GM19043 (cell line): Measurements from ENCODE around the gene VPS51.
"Not testable (repeated sequence)": the region's sequence is repeated elsewhere in the genome, so short reads cannot be mapped to it uniquely, and the experiment has no call there.

ENCODE experiments used
- ATAC-seq: cut with Tn5 transposase; IDR thresholded peaks from one replicate; pipeline ENCODE4 v1.9.1; 2021; ENCODE audit warnings: low read depth; ENCODE audit not compliant: unreplicated experiment

VPS51 gene

DNA sequence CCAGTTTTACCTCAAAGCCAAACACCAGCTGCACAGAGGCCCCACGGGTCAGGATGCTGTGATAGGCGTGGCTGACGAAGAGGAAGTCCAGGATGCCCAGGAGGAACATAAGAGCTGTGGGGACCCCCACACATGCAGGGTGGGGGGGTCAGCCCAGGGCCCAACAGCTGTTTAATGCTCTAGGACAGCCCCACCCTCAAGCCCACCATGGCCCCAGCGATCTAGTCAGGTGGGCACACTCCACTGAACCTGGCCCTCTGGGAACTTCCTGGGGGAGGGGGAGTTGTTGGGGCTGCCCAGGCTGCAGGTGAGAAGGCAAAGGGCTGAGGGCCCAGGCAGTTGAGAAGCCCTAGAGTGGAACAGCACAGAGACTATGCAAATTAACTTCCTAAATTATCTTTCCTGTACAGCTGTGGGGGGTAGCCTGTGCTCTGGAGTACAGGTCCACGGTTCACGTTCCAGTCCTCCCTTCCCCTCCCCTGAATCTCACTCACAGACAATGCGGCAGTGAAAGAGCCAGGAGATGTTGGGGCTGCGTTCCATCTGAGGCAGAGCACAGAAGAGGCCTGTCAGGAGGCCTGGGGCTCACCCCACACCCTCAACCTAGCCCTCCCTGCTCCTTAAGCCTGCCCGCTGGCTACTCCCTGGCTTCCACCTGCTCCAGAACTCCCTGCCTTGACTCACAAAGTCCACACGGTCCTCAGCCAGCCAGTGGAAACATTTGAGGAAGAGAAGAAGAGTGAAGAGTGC lies 36.4 kb downstream of the VPS51 start:
- ATAC-seq, result no peak

DNA sequence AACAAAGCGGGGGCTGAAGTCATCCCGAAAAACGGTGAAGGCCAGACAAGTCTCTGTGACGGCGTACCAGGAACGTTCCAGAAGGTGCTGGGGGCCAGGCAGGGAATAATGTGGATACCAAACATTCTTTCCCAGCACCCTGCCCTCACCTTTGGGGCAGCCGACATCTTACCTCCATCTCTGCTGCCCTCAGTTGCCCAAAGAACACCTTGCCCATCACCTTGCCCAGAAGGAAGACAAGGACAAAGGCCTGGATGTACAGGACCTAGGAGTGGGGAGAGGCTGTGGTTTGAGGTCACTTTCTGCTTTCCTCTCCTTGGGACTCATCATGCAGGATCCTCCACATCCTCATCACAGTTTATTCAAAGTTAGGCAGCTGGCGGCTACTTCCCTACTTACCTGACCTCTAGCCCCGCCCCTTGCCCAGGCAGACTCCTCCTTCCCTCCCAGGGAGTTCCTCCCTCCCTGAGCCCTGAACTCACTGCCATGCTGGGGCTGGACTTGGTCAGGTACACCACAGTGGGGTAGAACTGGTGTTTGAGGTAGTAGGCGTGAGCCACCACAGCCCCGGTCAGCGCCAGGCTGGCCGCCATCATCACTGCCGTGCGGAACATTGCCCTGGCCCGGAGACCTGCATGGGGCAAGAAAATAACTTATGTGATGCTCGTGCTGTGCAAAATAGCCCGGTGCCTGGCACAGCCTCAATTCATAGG lies 37.1 kb downstream of the VPS51 start:
- no peak for ATAC-seq

DNA sequence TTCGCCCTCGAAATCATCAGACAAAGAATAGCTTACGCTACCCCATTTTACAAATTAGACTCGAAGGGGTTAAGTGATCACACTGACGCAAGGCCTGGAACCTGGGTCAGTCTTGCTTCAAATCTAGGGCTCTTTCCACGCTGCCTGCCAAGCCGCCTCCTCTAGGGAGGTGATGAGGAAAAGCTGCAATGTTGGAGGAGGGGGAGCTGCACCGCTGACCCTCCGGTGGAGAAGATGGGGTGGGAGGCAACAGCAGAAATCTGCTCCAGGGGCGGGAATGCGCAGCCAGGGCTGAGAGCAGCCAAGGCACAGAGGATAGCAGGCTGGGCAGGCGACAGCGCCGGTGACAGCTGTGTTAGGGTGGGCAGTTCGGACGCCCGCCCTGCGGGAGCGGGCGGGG lies 37.7 kb downstream of the VPS51 start:
- ATAC-seq, result no peak

DNA sequence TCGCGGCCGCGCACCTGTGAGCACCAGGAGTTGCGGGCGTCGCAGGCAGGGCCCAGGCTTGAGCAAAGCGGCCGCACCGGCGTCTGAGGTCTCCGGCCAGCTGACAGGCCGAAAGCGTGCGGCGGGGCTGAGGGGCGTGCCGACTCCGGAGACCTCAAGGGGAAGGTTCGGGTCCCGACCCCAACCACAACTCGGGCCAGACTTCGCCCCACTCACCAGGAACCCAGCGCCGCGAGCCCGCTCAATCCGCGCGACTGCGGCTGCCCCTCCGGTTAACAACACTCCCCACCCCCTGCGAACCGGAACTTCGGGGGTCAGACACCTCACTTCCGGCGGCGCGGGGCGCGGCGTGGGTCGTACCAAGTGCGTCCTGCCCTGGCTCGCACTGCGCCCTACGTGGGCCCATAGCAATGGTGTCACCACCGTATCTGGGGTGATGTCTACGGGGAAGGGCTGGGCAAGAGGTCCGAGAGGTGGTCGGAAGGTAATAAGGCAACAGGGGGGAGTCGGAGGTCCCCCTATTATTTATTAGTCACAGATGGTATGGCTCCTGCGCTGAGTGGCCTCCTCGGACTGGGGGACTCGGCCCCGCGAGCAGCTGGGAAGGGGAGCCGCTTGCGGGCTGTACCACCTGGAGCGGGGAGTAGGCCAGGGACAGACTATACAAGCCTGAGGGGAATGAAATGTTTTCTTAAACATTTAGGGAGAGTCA lies 38.4 kb downstream of the VPS51 start, which contains the start of gene SYVN1:
Gene SYVN1, minus strand, starts transcription at position 280 of the 712 bp plus-strand sequence. CDS start 918 bp downstream, outside the sequence.
- peak; percentile 44 for ATAC-seq

DNA sequence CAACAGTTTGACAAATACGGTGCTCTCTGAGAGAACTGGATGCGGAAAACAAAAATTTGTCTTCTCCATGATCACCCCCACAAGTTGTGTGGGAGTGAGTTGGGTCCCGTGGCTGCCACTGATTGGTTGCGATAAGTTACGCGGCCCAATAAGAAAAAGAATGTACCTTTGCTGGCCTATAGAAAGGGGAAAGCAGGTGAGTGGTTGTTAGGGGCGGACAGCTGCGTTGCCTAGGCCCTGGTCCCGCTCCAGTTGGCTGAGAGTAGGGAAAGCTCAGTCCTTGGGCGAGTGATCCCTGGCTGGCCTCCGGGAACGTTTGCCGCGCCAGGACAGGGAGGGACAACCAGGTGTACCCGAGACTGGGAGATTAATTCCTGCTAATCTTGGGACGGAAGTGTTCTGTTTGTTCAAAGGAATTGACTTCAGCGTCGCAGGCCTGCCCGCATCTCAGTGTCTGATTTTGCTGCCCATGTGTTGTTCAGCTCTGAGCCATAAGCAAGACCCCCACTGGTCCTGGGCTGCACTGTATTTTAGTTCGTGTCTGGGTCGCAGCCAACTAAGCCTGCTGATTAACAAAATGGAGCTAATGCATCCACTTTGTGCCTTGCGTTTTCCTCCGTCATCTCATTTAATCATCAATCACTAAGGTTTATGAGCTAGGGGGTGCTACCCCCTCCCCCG lies 39.1 kb downstream of the VPS51 start:
- ATAC-seq, result peak; percentile 62

DNA sequence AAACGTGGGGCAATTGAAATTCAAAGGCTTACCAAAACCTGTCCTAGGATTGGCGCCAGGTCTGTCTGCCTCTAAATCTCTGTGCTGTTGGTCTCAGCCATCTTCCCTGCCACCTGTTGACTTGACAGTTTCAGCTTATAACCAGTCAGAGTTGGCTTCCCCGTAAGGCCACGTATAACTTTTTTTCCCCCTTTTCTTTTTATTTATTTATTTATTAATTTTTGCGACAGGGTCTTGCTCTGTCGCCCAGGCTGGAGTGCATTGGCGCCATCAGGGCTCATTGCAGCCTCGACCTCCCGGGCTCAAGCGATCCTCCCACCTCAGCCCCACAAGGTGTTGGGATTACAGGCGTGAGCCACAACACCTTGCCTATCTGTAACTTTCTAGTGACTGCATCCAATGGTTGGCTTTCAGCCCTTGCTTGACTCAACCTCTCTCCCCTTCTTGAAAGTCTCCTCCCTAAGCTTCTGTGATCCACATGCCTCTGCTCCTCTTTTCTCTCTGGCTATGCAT lies 39.7 kb downstream of the VPS51 start:
- ATAC-seq, result no peak

DNA sequence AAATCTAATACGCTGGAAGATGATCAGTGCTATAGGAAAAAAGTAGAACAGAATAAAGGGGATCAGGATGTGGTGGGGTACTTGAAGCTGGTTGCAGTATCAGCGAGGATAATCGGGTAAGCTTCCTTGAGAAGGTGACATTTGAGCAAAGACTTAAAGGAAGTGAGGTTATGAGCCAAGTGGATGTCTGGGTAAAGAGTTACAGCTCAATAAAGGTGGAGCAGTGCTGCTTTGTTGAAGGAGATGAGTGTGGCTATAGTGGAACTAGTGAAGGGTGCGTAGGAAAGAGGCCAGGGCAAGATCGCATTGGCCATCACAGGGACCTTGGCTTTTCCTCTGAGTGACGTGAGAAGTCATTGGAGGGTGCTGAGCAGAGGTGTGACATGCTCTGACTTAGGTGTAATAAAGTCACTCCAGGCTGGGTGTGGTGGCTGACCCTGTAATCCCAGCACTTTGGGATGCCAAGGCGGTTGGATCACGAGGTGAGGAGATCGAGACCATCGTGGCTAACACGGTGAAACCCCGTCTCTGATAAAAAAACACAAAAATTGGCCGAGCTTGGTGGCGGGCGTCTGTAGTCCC lies 40.6 kb downstream of the VPS51 start:
- no peak for ATAC-seq

DNA sequence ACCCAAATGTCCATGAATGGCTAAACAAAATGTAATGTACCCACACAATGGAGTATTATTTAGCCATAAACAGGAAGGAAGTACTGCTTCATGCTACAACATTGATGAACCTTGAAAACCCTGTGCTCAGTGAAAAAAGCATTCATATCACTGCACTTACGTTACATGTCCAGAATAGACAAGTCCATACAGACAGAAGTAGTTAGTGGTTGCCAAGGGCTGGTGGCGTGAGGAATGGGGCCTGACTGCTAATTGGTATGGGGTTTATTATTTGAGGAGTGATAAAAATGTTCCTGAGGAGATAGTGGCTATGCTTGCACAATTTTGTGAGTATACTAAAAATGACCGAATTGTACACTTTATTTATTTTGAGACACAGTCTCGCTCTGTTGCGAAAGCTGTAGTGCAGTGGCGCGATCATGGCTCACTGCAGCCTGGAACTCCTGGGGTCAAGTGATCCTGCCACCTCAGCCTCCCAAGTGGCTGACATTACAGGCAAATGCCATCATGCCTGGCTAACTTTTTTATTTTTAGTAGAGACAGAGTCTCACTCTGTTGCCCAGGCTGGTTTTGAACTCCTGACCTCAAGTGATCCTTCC lies 46.0 kb downstream of the VPS51 start:
- no peak for ATAC-seq

DNA sequence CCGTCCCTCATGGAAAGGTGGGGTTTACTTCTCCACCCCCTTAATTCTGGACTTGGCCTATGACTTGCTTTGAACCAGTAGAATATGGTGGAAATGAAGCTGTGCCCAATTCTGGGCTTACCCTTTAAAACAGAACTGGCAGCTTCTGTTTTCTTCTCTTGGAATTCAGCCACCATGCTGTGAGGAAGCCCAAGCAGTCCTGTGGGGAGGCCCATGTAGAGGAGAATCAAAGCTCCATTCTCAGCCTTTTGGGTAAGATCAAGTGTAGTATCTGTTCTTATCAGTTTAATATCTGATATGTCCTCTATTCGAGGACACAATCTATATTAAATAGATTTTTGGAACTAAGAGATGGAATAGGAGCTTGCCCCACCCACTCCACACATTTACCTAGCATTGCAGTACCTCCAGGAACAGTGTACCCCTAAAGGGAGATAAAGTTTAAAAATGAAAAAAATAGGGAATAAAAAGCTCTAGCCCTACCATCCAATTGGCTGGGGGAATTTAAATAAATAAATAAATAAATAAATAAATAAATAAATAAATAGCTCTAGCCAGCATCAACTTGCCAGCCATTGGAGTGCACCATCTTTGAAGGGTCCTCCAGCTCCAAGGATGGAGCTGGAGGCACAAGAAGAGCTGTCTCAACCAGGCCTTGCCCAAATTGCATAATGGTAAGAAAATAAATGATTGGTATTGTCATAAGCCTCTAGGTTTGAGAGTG lies 51.5 kb downstream of the VPS51 start:
- no peak for ATAC-seq

DNA sequence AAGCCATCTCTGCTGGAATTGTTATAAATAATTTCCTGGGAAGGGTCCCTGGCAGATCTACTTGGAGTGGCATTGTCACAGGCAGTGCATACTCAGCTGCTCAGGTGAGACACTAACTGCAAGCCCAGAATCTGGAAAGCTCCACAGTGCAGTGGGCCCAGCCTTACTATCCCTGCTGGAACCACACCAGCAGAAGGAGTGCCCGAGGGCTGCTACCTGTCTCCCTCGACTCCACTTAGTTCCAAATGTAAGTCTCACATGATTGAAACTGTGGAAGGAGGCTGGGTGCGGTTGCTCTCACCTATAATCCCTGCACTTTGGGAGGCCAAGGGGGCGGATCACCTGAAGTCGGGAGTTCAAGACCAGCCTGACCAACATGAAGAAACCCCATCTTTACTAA lies 52.6 kb downstream of the VPS51 start:
- ATAC-seq, result no peak

DNA sequence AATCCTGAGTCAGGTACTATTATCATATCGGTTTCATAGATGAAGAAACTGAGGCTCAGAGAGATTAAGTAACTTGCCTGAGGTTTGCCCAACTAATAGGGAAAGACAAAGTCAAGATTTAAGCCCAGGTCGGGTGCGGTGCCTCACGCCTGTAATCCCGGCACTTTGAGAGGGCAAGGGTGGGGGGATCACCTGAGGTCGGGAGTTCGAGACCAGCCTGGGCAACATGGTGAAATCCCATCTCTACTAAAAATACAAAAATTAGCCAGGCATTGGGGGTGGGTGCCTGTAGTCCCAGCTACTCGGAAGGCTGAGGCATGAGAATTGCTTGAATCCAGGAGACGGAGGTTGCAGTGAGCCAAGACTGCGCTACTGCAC lies 54.1 kb downstream of the VPS51 start:
- not testable (repeated sequence) for ATAC-seq

DNA sequence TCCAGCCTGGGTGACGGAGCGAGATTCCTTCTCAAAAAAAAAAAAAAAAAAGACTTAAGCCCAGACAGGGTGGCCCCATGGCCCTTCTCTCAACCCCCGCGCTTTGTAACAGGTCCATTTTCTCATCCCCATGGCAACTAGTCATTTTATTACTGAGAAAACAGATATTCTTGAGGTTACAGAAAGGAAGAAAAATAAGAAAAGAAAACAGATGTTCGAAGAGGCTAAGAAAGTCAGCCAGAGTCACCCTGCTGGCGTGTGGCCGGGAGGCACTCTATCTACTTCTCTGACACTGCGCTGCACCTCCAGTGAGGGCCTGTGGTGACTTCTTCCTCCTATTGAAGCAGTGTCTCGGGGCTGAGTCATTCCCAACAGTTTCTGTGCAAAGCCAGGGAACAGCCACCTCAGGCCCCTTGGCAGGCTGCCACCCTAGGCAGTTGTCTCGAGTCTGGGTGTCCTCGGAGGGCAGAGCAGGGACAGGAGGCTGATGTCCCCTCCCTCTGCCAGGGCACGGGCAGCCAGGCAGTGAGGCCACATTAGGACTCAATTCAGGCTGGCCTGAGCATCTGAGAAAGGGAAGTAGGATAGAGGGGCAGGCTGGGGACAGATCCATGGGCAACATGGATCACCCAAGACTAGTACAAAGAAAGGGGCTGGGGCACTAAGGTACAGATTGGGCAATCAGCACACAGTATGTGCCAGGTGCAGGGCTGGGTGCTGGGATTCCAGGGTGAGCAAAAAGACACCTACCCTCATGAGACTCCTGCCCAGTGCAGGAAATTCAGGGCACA lies 54.7 kb downstream of the VPS51 start:
- no peak for ATAC-seq

DNA sequence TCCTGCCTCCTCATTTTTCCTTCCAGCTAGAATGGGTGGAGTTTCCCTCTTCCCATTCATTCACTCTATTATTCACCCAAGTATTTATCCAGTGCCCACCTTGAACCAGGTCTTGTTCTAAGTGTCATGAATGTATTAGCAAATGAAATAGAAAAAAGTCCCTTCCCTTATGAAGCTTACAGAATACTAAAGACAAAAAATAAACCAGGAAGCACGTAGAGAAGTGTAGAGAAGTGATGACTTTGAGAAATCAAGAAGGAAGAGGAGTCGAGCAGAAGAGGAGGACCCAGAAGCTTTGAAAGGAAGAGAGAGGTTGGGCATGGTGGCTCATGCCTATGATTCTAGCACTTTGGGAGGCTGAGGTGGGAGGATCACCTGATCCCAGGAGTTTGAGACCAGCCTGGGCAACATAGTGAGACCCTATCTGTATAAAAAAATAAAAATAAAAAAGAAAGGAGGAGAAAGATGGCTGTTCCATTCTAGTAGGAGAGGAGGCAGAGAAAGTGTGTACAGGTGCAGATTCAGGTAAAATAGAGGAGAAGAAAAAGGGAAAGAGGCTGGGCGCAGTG lies 55.4 kb downstream of the VPS51 start:
- ATAC-seq, result no peak

DNA sequence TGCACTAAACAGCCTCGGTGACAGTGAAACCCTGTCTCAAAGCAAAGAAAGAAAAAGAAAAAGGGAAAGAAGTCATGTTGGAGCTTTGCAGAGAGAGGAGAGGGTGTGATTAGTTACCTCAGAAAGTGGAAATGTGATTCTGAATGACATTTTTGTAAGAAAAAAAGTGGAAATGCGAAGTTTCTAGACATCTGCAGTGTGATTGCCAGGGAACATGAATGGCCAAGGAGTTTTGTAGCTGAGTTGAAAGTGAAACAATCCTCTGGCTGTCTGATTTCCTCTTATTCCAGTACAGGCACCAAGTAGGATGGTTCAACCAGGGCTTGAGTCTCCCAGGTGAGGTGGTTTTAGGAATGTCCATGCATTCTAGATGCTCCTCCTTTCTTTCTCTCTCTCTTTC lies 56.1 kb downstream of the VPS51 start:
- ATAC-seq, result no peak

DNA sequence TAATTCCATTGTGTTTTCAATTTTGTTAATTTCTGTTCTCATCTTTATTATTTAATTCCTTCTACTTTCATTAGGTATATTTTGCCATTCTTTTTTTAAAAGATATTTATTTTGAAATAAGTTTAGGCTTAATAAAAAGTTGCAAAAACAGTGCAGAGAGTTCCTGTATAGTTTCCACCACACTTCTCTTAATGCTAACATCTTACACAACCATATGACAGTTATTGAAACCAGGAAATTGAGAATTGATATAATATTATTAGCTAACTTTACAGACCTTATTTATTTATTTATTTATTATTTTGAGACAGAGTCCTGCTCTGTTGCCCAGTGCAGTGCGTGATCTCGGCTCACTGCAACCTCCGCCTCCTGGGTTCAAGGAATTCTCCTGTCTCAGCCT lies 60.2 kb downstream of the VPS51 start:
- ATAC-seq, result no peak

DNA sequence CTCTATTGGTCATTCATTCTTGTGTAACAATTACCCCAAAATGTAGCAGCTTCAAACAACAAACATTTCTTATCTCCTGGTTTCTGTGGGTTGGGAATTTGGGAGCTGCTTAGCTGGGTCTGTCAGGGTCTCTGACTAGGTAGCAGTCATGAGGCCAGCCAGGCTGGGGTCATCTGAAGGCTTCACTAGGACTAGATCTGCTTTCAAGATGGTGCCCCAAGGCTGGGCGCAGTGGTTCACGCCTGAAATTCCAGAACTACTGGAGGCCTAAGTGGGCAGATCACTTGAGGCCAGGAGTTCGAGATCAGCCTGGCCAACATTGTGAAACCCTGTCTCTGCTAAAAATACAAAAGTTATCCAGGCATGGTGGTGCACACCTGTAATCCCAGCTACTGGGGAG lies 60.9 kb downstream of the VPS51 start:
- no peak for ATAC-seq

DNA sequence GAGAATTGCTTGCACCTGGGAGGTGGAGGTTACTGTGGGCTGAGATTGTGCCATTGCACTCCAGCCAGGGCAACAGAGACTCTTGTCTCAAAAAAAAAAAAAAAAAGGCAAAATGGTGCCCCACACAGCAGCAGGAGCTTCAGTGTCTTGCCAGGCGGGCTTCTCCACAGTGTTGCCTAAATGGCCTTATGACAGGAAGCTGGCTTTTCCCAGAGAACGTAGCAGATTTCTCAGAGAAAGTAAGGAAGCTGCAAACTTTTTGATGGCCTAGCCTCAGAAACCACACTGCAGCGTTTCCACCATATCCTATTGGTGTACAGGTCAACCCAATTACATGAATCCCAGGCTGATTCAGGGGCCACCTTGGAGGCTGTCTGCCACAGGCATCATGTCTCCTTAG lies 61.3 kb downstream of the VPS51 start:
- no peak for ATAC-seq

DNA sequence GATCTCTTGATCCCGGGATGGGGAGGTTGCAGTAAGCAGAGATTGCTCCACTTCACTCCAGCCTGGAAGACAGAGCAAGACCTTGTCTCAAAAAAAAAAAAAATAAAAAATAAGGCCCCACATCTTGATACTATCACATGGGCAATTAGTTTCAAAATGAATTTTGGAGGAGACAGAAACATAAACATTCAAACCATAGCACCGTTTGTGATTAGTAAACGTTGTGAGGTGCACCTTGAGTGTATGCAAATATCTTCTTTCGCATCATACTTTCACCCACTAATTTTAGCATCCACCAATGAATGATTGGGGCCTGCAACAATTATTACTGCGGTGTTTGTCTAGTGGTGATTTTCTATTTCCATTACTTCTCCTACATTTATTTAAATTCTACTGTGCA lies 63.0 kb downstream of the VPS51 start:
- peak; percentile 45 for ATAC-seq
